Gastroesophageal sphincter (tissue), 4 donors: ENCODE data around the gene MARCO. TPM values are rescaled to one million over a fixed set of nuclear protein-coding genes. Genes with fewer than 3 reads are reported as not detected.

Experiments
- ATAC-seq: fragments of 150-250 bp; one replicate; pipeline ENCODE4 v1.9.1; 2016; ENCODE audit warnings: mild to moderate bottlenecking, moderate library complexity
- H3K27ac ChIP-seq, 4 donors: fragments of 200-600 bp; sonication (generic) in 3 of 4; 1 replicate in 3 of 4; 2 replicates in 1 of 4; pipeline ENCODE4 v1.5.1; 2016 to 2019
- H3K27me3 ChIP-seq: fragments of 200-600 bp; sonication (generic); one replicate; pipeline ENCODE4 v1.5.1; 2019
- H3K36me3 ChIP-seq, 2 donors: fragments of 200-600 bp; sonication (generic); one replicate each; pipeline ENCODE4 v1.5.1; 2019; ENCODE audit warnings: control low read depth in 1 of 2
- H3K4me1 ChIP-seq, 3 donors: fragments of 200-600 bp; sonication (generic); 1 replicate in 2 of 3; 2 replicates in 1 of 3; pipeline ENCODE4 v1.5.1; 2016 to 2019; ENCODE audit warnings: control low read depth in 2 of 3
- H3K4me3 ChIP-seq, 2 donors: fragments of 200-600 bp; sonication (generic); one replicate each; pipeline ENCODE4 v1.5.1; 2019; ENCODE audit warnings: mild to moderate bottlenecking in 1 of 2, moderate library complexity in 1 of 2
- H3K9me3 ChIP-seq, 3 donors: fragments of 200-600 bp; sonication (generic); one replicate each; pipeline ENCODE4 v1.5.1; 2017 to 2019; ENCODE audit warnings: control low read depth in 2 of 3
- CTCF ChIP-seq, 4 experiments: fragments of 200-600 bp in 2 of 4; fragments of 450-650 bp in 2 of 4; sonication (generic) in 1 of 4; IDR thresholded peaks; one replicate each; pipeline ENCODE4 v1.5.1; 2017 to 2019; ENCODE audit warnings: antibody characterized with exemption in 4 of 4, mild to moderate bottlenecking in 2 of 4, moderate library complexity in 2 of 4
- EP300 ChIP-seq: sonication (generic); formaldehyde crosslinking; IDR thresholded peaks from one replicate; pipeline ENCODE4 v1.6.1; 2017; ENCODE audit warnings: antibody characterized with exemption, mild to moderate bottlenecking
- POLR2A ChIP-seq, 2 donors: fragments of 450-650 bp; IDR thresholded peaks; one replicate each; pipeline ENCODE4 v1.6.1; 2017; ENCODE audit warnings: antibody characterized with exemption in 2 of 2, mild to moderate bottlenecking in 2 of 2, moderate library complexity in 1 of 2
- POLR2AphosphoS5 ChIP-seq: sonication (generic); formaldehyde crosslinking; IDR thresholded peaks from one replicate; pipeline ENCODE4 v1.6.1; 2017; ENCODE audit warnings: antibody characterized with exemption
- WGBS, 2 donors: methylation state at CpG; one replicate each; pipeline ENCODE4 v1.1.5; 2018; ENCODE audit warnings: low coverage in 1 of 2; 5-methylcytosine and 5-hydroxymethylcytosine counted together
- total RNA-seq, 4 donors: library from RNA; depleted of rRNA; stranded (reverse); fragments of >200 nt; gene quantifications; one replicate each; pipeline ENCODE4 v1.1.0, GENCODE V29; 2016

MARCO gene
- total RNA-seq, 4 donors from 2014 or later, result 1.9 to 56.1 (median 24.0) TPM

- no peaks in the 10 kb centered on the region for H3K36me3 ChIP-seq
- no peaks in the 10 kb centered on the region for H3K4me1 ChIP-seq
- peaks cover 28% of the 10 kb centered on the region for H3K27me3 ChIP-seq
- no peak overlapping the region for H3K4me3 ChIP-seq
- no peak overlapping the region for H3K27ac ChIP-seq
- no peaks in the 10 kb centered on the region for H3K9me3 ChIP-seq
- TF ChIP-seq EP300, result no peak
- TF ChIP-seq POLR2A (IDR thresholded peaks at IDR 0.05), result no peak
- no peak for TF ChIP-seq CTCF (IDR thresholded peaks at IDR 0.05)
- TF ChIP-seq POLR2AphosphoS5, result no peak
- no peak for ATAC-seq
- 45 to 75% methylated on average over 2 of the region's 3 CpGs for WGBS, 2 donors
These were observed 82.6 kb downstream of the MARCO start for GRCh38 chr2:119024568-119024967.

GRCh38 chr2:119025013-119025412, 83.0 kb downstream of the MARCO start:
- Histone ChIP-seq H3K27me3 (peaks cover 32% of the 10 kb centered on the region), H3K4me3 (no peak overlapping the region), H3K27ac (no peak overlapping the region), H3K36me3 (no peaks in the 10 kb centered on the region), H3K4me1 (no peaks in the 10 kb centered on the region), H3K9me3 (no peaks in the 10 kb centered on the region)
- TF ChIP-seq CTCF (IDR thresholded peaks at IDR 0.05) (no peak), EP300 (no peak), POLR2AphosphoS5 (no peak), POLR2A (IDR thresholded peaks at IDR 0.05) (no peak)
- no peak for ATAC-seq
- WGBS, 2 donors, result 60 to 83% methylated on average over 1 to 5 of the region's 7 CpGs

GRCh38 chr2:119025762-119026351, 83.9 kb downstream of the MARCO start:
- Histone ChIP-seq H3K9me3 (no peaks in the 10 kb centered on the region), H3K27me3 (peaks cover 37% of the 10 kb centered on the region)
- WGBS, 2 donors, result 80% methylated on average over 2 of the region's 18 CpGs; no CpG with 5 or more reads in 1 of the 2 donors

GRCh38 chr2:119026890-119027289, 84.9 kb downstream of the MARCO start:
- Histone ChIP-seq H3K4me1 (no peaks in the 10 kb centered on the region), H3K27me3 (peaks cover 37% of the 10 kb centered on the region), H3K36me3 (no peaks in the 10 kb centered on the region), H3K9me3 (no peaks in the 10 kb centered on the region), H3K27ac (no peak overlapping the region), H3K4me3 (no peak overlapping the region)
- 7 to 44% methylated on average over 3 to 5 of the region's 5 CpGs for WGBS, 2 donors
- ATAC-seq, result no peak
- TF ChIP-seq POLR2AphosphoS5 (no peak), CTCF (IDR thresholded peaks at IDR 0.05) (no peak), POLR2A (IDR thresholded peaks at IDR 0.05) (no peak), EP300 (no peak)

More at GRCh38 chr2:119025762-119026351, 83.9 kb downstream of the MARCO start:
- Histone ChIP-seq H3K4me1 (no peaks in the 10 kb centered on the region), H3K27ac (no peak overlapping the region), H3K36me3 (no peaks in the 10 kb centered on the region), H3K4me3 (no peak overlapping the region)
- no peak for ATAC-seq
- TF ChIP-seq POLR2A (IDR thresholded peaks at IDR 0.05), result no peak

- H3K4me1 ChIP-seq, result no peaks in the 10 kb centered on the region
- TF ChIP-seq POLR2AphosphoS5, result no peak
- no peak for TF ChIP-seq CTCF (IDR thresholded peaks at IDR 0.05)
- no peak for TF ChIP-seq EP300
- peaks cover 37% of the 10 kb centered on the region for H3K27me3 ChIP-seq
- ATAC-seq, result no peak
- H3K36me3 ChIP-seq, result no peaks in the 10 kb centered on the region
- no peaks in the 10 kb centered on the region for H3K9me3 ChIP-seq
- no peak overlapping the region for H3K27ac ChIP-seq
- no peak overlapping the region for H3K4me3 ChIP-seq
- WGBS, 2 donors, result 46 to 55% methylated on average over 6 to 9 of the region's 13 CpGs
These were observed 86.6 kb downstream of the MARCO start for GRCh38 chr2:119028327-119029174.
